BJ (cell line): ENCODE data around the gene XRCC4. TPM values are rescaled to one million over a fixed set of nuclear protein-coding genes. Genes with fewer than 3 reads are reported as not detected.

Experiments used
- CTCF ChIA-PET: fragments of 350-600 bp; formaldehyde crosslinking; extraction: SDS; loops from one replicate; lab custom pipeline; 2021; ENCODE audit warnings: antibody characterized with exemption, inconsistent platforms; lab: Yijun Ruan, JAX
- POLR2A ChIA-PET: fragments of 300-600 bp; sonication (Branson Sonifier 250); formaldehyde crosslinking; extraction: SDS; loops from one replicate; lab custom pipeline; 2021; ENCODE audit warnings: antibody characterized with exemption; lab: Charles Lee
- DNase-seq: peaks from one replicate; pipeline ENCODE4 v3.0.0-alpha.2; 2011; ENCODE audit warnings: low read depth
- H3K27me3 ChIP-seq: 2 replicates; pipeline ENCODE4 v1.6.0; 2011; ENCODE audit warnings: low read length; ENCODE audit not compliant: control insufficient read depth, insufficient read depth
- H3K36me3 ChIP-seq: 2 replicates; pipeline ENCODE4 v1.5.1; 2011; ENCODE audit warnings: low read length; ENCODE audit not compliant: control insufficient read depth, insufficient read depth
- H3K4me3 ChIP-seq: 2 replicates; pipeline ENCODE4 v1.5.1; 2011; ENCODE audit warnings: low read depth, mild to moderate bottlenecking, control low read depth, low read length
- polyA plus RNA-seq: library from polyadenylated mRNA; depleted of rRNA; stranded (reverse); fragments of >200 nt; gene quantifications from 2 replicates; pipeline ENCODE4 v1.2.3, GENCODE V29; 2011
- TF ChIP-seq, protein P1 (sequence below): IDR thresholded peaks from 2 replicates; pipeline ENCODE4 v1.5.1; 2011; ENCODE audit warnings: low read depth, mild to moderate bottlenecking, control low read depth, inconsistent platforms, low read length, moderate library complexity; ENCODE audit not compliant: insufficient read depth

XRCC4 gene
- polyA plus RNA-seq, 1 experiment: 1.6 TPM

DNA sequence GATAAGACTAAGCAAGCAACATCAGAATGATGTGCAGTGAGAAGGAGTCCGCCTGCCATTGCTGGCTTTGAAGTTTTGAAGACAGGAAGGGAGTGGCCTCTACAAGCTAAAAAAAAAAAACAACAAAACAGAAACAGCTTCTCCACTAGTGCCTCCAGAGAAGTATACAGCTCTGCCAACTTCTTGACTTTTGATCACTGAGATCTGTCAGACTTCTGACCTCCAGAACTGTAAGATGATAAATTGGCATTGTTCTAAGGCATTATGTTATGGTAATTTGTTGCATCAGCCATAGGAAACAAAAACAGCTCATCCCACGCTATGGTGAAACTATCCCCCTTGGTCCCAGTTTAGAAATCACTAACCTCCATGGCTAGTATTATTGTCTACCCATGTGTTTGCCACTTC lies 263.2 kb downstream of the XRCC4 start:
- ChIA-PET POLR2A (no interaction called here), CTCF (no interaction called here)
- no peaks in the 10 kb centered on the region for H3K36me3 ChIP-seq
- H3K4me3 ChIP-seq: no peak overlapping the region
- H3K27me3 ChIP-seq: no peaks in the 10 kb centered on the region
- TF ChIP-seq, protein P1, sequence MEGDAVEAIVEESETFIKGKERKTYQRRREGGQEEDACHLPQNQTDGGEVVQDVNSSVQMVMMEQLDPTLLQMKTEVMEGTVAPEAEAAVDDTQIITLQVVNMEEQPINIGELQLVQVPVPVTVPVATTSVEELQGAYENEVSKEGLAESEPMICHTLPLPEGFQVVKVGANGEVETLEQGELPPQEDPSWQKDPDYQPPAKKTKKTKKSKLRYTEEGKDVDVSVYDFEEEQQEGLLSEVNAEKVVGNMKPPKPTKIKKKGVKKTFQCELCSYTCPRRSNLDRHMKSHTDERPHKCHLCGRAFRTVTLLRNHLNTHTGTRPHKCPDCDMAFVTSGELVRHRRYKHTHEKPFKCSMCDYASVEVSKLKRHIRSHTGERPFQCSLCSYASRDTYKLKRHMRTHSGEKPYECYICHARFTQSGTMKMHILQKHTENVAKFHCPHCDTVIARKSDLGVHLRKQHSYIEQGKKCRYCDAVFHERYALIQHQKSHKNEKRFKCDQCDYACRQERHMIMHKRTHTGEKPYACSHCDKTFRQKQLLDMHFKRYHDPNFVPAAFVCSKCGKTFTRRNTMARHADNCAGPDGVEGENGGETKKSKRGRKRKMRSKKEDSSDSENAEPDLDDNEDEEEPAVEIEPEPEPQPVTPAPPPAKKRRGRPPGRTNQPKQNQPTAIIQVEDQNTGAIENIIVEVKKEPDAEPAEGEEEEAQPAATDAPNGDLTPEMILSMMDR: no peak
- DNase-seq: no peak

DNA sequence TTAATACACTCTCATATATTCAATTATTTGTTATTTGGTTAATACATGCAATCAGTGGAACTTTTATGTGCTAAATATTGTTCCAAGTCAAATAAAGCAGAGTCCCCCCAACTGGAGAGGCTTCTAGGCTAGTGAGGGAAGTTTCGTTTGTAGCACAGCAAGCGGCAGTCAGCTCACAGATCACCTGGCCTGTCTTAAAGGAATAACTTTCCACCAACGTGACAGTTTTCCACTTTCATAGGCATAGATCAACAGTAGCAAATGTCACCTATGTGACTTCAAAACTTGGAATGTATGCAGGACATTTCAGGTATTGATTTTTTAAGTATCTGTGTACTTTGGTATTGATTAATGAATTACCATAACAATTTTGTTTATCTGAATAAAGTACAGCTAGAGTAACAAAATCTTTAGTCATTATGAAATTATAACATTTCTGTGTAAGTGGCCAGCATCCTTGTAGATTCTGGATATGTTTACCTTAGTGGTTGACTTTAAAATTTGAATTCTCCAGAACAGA lies 264.5 kb downstream of the XRCC4 start:
- POLR2A ChIA-PET: no interaction called here
- TF ChIP-seq, protein P1: no peak
- CTCF ChIA-PET: no interaction called here

DNA sequence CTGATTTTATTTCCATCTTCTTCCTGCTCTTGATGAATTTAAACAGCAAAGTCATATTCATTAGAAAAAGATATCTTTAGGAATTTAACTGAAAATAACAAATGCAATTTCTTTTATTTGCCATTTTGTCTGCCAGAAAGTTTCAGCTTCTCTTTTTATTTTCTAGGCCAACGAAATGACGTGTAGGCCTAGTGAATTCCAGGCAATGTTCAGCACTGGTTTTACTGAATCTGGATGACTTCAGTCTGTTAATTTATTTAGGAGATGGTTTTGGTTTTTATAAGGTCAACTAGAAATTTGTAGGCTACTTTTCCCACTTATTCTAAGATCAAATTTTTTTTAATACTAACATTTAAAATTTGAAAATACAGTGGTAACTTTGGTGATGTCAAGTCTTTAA lies 265.1 kb downstream of the XRCC4 start:
- ChIA-PET CTCF (no interaction called here), POLR2A (no interaction called here)
- Histone ChIP-seq H3K36me3 (no peaks in the 10 kb centered on the region), H3K4me3 (no peak overlapping the region), H3K27me3 (no peaks in the 10 kb centered on the region)
- DNase-seq: no peak
- TF ChIP-seq, protein P1: no peak

More for the DNA sequence above, 264.5 kb downstream of the XRCC4 start:
- Histone ChIP-seq H3K4me3 (no peak overlapping the region), H3K36me3 (no peaks in the 10 kb centered on the region), H3K27me3 (no peaks in the 10 kb centered on the region)
- DNase-seq: no peak

GRCh38 chr5:83343299-83343698 lies 266.0 kb downstream of the XRCC4 start:
- no peaks in the 10 kb centered on the region for H3K36me3 ChIP-seq
- no peaks in the 10 kb centered on the region for H3K27me3 ChIP-seq
- DNase-seq: no peak
- POLR2A ChIA-PET: no interaction called here
- TF ChIP-seq, protein P1: no peak
- H3K4me3 ChIP-seq: no peak overlapping the region
- CTCF ChIA-PET: no interaction called here

- H3K27me3 ChIP-seq: no peaks in the 10 kb centered on the region
- DNase-seq: no peak
- ChIA-PET CTCF (no interaction called here), POLR2A (no interaction called here)
- TF ChIP-seq, protein P1: no peak
- H3K4me3 ChIP-seq: no peak overlapping the region
- no peaks in the 10 kb centered on the region for H3K36me3 ChIP-seq
Observed at GRCh38 chr5:83345423-83345822, 268.1 kb downstream of the XRCC4 start.
